Neuronal stem cell (in vitro differentiated cells): ENCODE data around the gene ESPNL.
A peak's percentile ranks its signal among the peaks of the same experiment; 100 is the strongest.

Experiments used
- DNase-seq: peaks from one replicate; pipeline ENCODE4 v3.0.0-alpha.2; 2013; ENCODE audit warnings: low spot score
- H2AFZ ChIP-seq: one replicate; pipeline ENCODE4 v1.6.1; 2013; ENCODE audit warnings: mild to moderate bottlenecking, low read length, inconsistent platforms
- H2AK5ac ChIP-seq: 2 replicates; pipeline ENCODE4 v1.6.1; 2013; ENCODE audit warnings: low read depth, mild to moderate bottlenecking, inconsistent platforms, low read length, moderate library complexity, mixed read lengths
- H2BK120ac ChIP-seq: 2 replicates; pipeline ENCODE4 v1.6.1; 2013; ENCODE audit warnings: low read depth, mild to moderate bottlenecking, inconsistent platforms, low read length, moderate library complexity, mixed read lengths
- H2BK12ac ChIP-seq: one replicate; pipeline ENCODE4 v1.6.1; 2013; ENCODE audit warnings: low read length, inconsistent platforms
- H2BK15ac ChIP-seq: 2 replicates; pipeline ENCODE4 v1.6.1; 2013; ENCODE audit warnings: mild to moderate bottlenecking, low read length, inconsistent platforms, mixed read lengths
- H2BK5ac ChIP-seq: one replicate; pipeline ENCODE4 v1.6.1; 2013; ENCODE audit warnings: inconsistent platforms, mild to moderate bottlenecking, low read length, moderate library complexity
- H3K14ac ChIP-seq: one replicate; pipeline ENCODE4 v1.6.1; 2013; ENCODE audit warnings: low read length, inconsistent platforms
- H3K18ac ChIP-seq: 2 replicates; pipeline ENCODE4 v1.6.1; 2013; ENCODE audit warnings: low read length, inconsistent platforms
- H3K23ac ChIP-seq: 2 replicates; pipeline ENCODE4 v1.6.1; 2013; ENCODE audit warnings: low read depth, mild to moderate bottlenecking, mixed read lengths, low read length, inconsistent platforms; ENCODE audit not compliant: poor library complexity
- H3K27ac ChIP-seq: replicated peaks from 3 replicates; pipeline ENCODE4 v1.5.1; 2013; ENCODE audit warnings: low read length, inconsistent platforms
- H3K27me3 ChIP-seq, 3 experiments: 2 replicates each; pipeline ENCODE4 v1.6.1; 2013; ENCODE audit warnings: low read length in 3 of 3, mild to moderate bottlenecking in 2 of 3, inconsistent platforms in 1 of 3, low read depth in 1 of 3, mixed read lengths in 1 of 3, moderate library complexity in 1 of 3; ENCODE audit not compliant: control insufficient read depth in 3 of 3, insufficient read depth in 3 of 3
- H3K36me3 ChIP-seq, 2 donors: replicated peaks in 1 of 2; 2 replicates each; pipeline ENCODE4 v1.6.1; 2013; ENCODE audit warnings: low read length in 2 of 2; ENCODE audit not compliant: control insufficient read depth in 2 of 2, insufficient read depth in 2 of 2
- H3K4ac ChIP-seq: 2 replicates; pipeline ENCODE4 v1.6.1; 2013; ENCODE audit warnings: inconsistent platforms, mild to moderate bottlenecking, low read length, moderate library complexity
- H3K4me1 ChIP-seq, 2 donors: 1 replicate in 1 of 2; 2 replicates in 1 of 2; pipeline ENCODE4 v1.6.1; 2013; ENCODE audit warnings: low read length in 2 of 2, low read depth in 1 of 2; ENCODE audit not compliant: control insufficient read depth in 2 of 2, insufficient read depth in 1 of 2
- H3K4me2 ChIP-seq: one replicate; pipeline ENCODE4 v1.6.1; 2013; ENCODE audit warnings: mild to moderate bottlenecking, low read length, inconsistent platforms; ENCODE audit not compliant: insufficient read depth, poor library complexity, severe bottlenecking
- H3K4me3 ChIP-seq, 2 donors: 2 replicates each; pipeline ENCODE4 v1.5.1; 2013; ENCODE audit warnings: low read length in 2 of 2, mild to moderate bottlenecking in 2 of 2, inconsistent platforms in 1 of 2, moderate library complexity in 1 of 2
- H3K79me1 ChIP-seq: one replicate; pipeline ENCODE4 v1.6.1; 2013; ENCODE audit warnings: low read depth, mild to moderate bottlenecking, inconsistent platforms, low read length, moderate library complexity
- H3K9ac ChIP-seq: one replicate; pipeline ENCODE4 v1.6.1; 2013; ENCODE audit warnings: mild to moderate bottlenecking, low read depth, low read length, inconsistent platforms; ENCODE audit not compliant: poor library complexity
- H3K9me3 ChIP-seq, 2 donors: replicated peaks in 1 of 2; 2 replicates each; pipeline versions ENCODE3 to v1.6.1; 2013; ENCODE audit warnings: low read length in 2 of 2, mild to moderate bottlenecking in 2 of 2, inconsistent platforms in 1 of 2, low read depth in 1 of 2, mixed read lengths in 1 of 2, moderate library complexity in 1 of 2; ENCODE audit not compliant: control insufficient read depth in 2 of 2, insufficient read depth in 1 of 2
- H4K8ac ChIP-seq: one replicate; pipeline ENCODE4 v1.6.1; 2013; ENCODE audit warnings: low read depth, mild to moderate bottlenecking, inconsistent platforms, low read length, moderate library complexity
- H4K91ac ChIP-seq: one replicate; pipeline ENCODE4 v1.6.1; 2013; ENCODE audit warnings: low read length, low read depth, mild to moderate bottlenecking, inconsistent platforms; ENCODE audit not compliant: poor library complexity
- WGBS, 2 donors: extraction: QIAGEN DNeasy Blood & Tissue Kit; methylation state at CpG; one replicate each; pipeline ENCODE4 v1.1.7; 2013; ENCODE audit warnings: missing lambda C conversion rate in 2 of 2, mixed read lengths in 1 of 2; ENCODE audit not compliant: insufficient read length in 2 of 2, insufficient replicate concordance in 1 of 2; ENCODE audit errors: extremely low coverage in 2 of 2; 5-methylcytosine and 5-hydroxymethylcytosine counted together

ESPNL gene

GRCh38 chr2:238151205-238151604 lies 51.1 kb downstream of the ESPNL start:
- Histone ChIP-seq H3K79me1 (peaks cover 1% of the 10 kb centered on the region), H2BK5ac (peak overlapping the region; percentile 75), H3K14ac (peak overlapping the region; percentile 84), H3K18ac (peak overlapping the region; percentile 88), H2AK5ac (peak overlapping the region; percentile 96), H4K8ac (no peak overlapping the region), H3K4me1 (peaks cover 6 to 12% of the 10 kb centered on the region in 2 donors), H3K23ac (no peak overlapping the region), H3K9me3 (peaks cover 0 to 8% of the 10 kb centered on the region in 2 donors), H3K4me2 (no peak overlapping the region), H3K27me3 (peaks cover 0 to 5% (median 0%) of the 10 kb centered on the region in 3 experiments), H2BK15ac (peak overlapping the region; percentile 79), H2BK12ac (no peak overlapping the region), H3K36me3 (no peaks in the 10 kb centered on the region), H3K4me3 (no peak overlapping the region), H3K9ac (peak overlapping the region; percentile 4), H3K27ac (no peak overlapping the region), H4K91ac (no peak overlapping the region), H3K4ac (no peak overlapping the region), H2AFZ (no peak overlapping the region), H2BK120ac (peak overlapping the region; percentile 72)
- DNase-seq = no peak
- no CpG with 5 or more reads among the region's 13 CpGs for WGBS, 2 donors

- Histone ChIP-seq H3K18ac (peak overlapping the region; percentile 89), H4K91ac (no peak overlapping the region), H4K8ac (no peak overlapping the region), H3K4me3 (no peak overlapping the region), H3K27me3 (peaks cover 0 to 5% (median 0%) of the 10 kb centered on the region in 3 experiments), H3K4me1 (peaks cover 6 to 12% of the 10 kb centered on the region in 2 donors), H3K14ac (no peak overlapping the region), H2AK5ac (peak overlapping the region; percentile 96), H3K23ac (no peak overlapping the region), H3K79me1 (peaks cover 1% of the 10 kb centered on the region), H2AFZ (no peak overlapping the region), H3K36me3 (no peaks in the 10 kb centered on the region), H2BK12ac (no peak overlapping the region), H3K27ac (no peak overlapping the region), H3K4ac (no peak overlapping the region), H3K9me3 (peaks cover 0 to 8% of the 10 kb centered on the region in 2 donors), H2BK5ac (peak overlapping the region; percentile 75), H3K4me2 (no peak overlapping the region), H3K9ac (no peak overlapping the region), H2BK120ac (no peak overlapping the region), H2BK15ac (peak overlapping the region; percentile 79)
- no peak for DNase-seq
- WGBS, 2 donors = no CpG with 5 or more reads among the region's 16 CpGs
These were observed 51.6 kb downstream of the ESPNL start for GRCh38 chr2:238151628-238152235.

- Histone ChIP-seq H3K4me3 (no peak overlapping the region), H3K18ac (peak overlapping the region; percentile 44), H2BK15ac (peak overlapping the region; percentile 97), H2AK5ac (peak overlapping the region; percentile 94), H2BK12ac (no peak overlapping the region), H2BK5ac (peak overlapping the region; percentile 53), H3K4ac (peak overlapping the region; percentile 84), H2AFZ (no peak overlapping the region), H3K79me1 (peaks cover 1% of the 10 kb centered on the region), H3K4me2 (no peak overlapping the region), H4K91ac (no peak overlapping the region), H3K9me3 (peaks cover 0 to 8% of the 10 kb centered on the region in 2 donors), H3K14ac (peak overlapping the region; percentile 38), H3K9ac (no peak overlapping the region), H3K27ac (no peak overlapping the region), H4K8ac (peak overlapping the region; percentile 65), H3K36me3 (no peaks in the 10 kb centered on the region), H3K27me3 (peaks cover 0 to 7% (median 5%) of the 10 kb centered on the region in 3 experiments), H3K23ac (no peak overlapping the region), H2BK120ac (no peak overlapping the region), H3K4me1 (peaks cover 6 to 12% of the 10 kb centered on the region in 2 donors)
- no CpG with 5 or more reads among the region's 22 CpGs for WGBS, 2 donors
- no peak for DNase-seq
These were observed 52.9 kb downstream of the ESPNL start for GRCh38 chr2:238152771-238153688.

- no peak overlapping the region for H4K91ac ChIP-seq
- H3K27me3 ChIP-seq = peaks cover 4 to 20% (median 13%) of the 10 kb centered on the region in 3 experiments
- no peaks in the 10 kb centered on the region for H3K36me3 ChIP-seq
- H3K9ac ChIP-seq = no peak overlapping the region
- H2AK5ac ChIP-seq = no peak overlapping the region
- peak overlapping the region; percentile 72 for H2BK120ac ChIP-seq
- no peak overlapping the region for H3K27ac ChIP-seq
- no peak overlapping the region for H2BK15ac ChIP-seq
- peaks cover 9 to 14% of the 10 kb centered on the region in 2 donors for H3K4me1 ChIP-seq
- H2BK5ac ChIP-seq = no peak overlapping the region
- H3K18ac ChIP-seq = peak overlapping the region; percentile 65
- peak overlapping the region; percentile 94 for H2BK12ac ChIP-seq
- H3K4me3 ChIP-seq = no peak overlapping the region
- peaks cover 0 to 8% of the 10 kb centered on the region in 2 donors for H3K9me3 ChIP-seq
- peaks cover 2% of the 10 kb centered on the region for H3K79me1 ChIP-seq
- peak overlapping the region; percentile 93 for H3K4ac ChIP-seq
- DNase-seq = no peak
- H4K8ac ChIP-seq = no peak overlapping the region
- H2AFZ ChIP-seq = no peak overlapping the region
- no peak overlapping the region for H3K4me2 ChIP-seq
- H3K23ac ChIP-seq = no peak overlapping the region
- no CpG with 5 or more reads among the region's 10 CpGs for WGBS, 2 donors
- no peak overlapping the region for H3K14ac ChIP-seq
These were observed 54.4 kb downstream of the ESPNL start for GRCh38 chr2:238154570-238154969.
